ENCODE measurements around the gene CHCHD6.

DNA sequence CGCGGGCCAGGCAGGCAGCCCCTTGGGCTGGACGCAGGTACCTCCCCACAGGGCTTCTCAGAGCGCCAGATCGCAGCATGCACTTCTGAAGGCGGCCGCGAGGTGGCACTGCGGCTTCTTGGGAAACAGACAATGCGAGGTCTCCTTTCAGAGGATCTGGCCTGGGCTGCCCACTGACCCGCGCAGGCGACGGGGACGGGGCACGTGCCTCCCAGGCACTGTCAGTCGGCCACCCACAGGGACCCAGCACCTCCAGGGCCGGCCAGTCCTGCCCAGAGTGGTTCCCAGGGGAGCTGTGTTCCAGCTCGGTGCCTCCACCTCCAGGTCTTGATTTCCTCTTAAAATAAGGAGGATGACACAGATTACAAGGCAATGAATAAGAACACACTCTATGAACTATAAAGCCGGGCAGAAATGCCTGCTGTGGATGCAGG lies 24.7 kb upstream of the CHCHD6 start:
- no peak for TF ChIP-seq EZH2 (IDR thresholded peaks at IDR 0.05)
- TF ChIP-seq POLR2AphosphoS5 (IDR thresholded peaks at IDR 0.05; ENCODE audit: borderline replicate concordance, low read depth, low read length) = no peak

Data from SK-N-MC (cell line).